Esophagus muscularis mucosa (tissue), 4 donors: ENCODE measurements around the gene COL16A1. TPM values are rescaled to one million over a fixed set of nuclear protein-coding genes. Genes with fewer than 3 reads are reported as not detected.

Experiments
- DNase-seq: peaks from one replicate; pipeline ENCODE4 v3.0.0-alpha.2; 2017; ENCODE audit errors: extremely low spot score
- H3K27ac ChIP-seq, 4 donors: fragments of 200-600 bp; sonication (generic); replicated peaks in 1 of 4; 1 replicate in 3 of 4; 2 replicates in 1 of 4; pipeline ENCODE4 v1.5.1; 2016 to 2019; ENCODE audit warnings: mild to moderate bottlenecking in 1 of 4
- H3K27me3 ChIP-seq, 4 donors: fragments of 200-600 bp; sonication (generic); one replicate each; pipeline versions ENCODE4 v1.5.1 to v1.6.0; 2016 to 2019
- H3K36me3 ChIP-seq, 4 donors: fragments of 200-600 bp; sonication (generic); one replicate each; pipeline ENCODE4 v1.5.1; 2016 to 2019
- H3K4me1 ChIP-seq, 4 donors: fragments of 200-600 bp; sonication (generic); one replicate each; pipeline ENCODE4 v1.5.1; 2016 to 2019
- H3K4me3 ChIP-seq, 4 donors: fragments of 200-600 bp; sonication (generic); 1 replicate in 2 of 4; 2 replicates in 2 of 4; pipeline ENCODE4 v1.5.1; 2016 to 2019; ENCODE audit warnings: mild to moderate bottlenecking in 4 of 4, moderate library complexity in 1 of 4
- H3K9me3 ChIP-seq, 4 donors: fragments of 200-600 bp; sonication (generic); 1 replicate in 3 of 4; 2 replicates in 1 of 4; pipeline ENCODE4 v1.5.1; 2016 to 2019
- EP300 ChIP-seq: sonication (generic); formaldehyde crosslinking; IDR thresholded peaks from one replicate; pipeline ENCODE4 v1.6.1; 2017; ENCODE audit warnings: antibody characterized with exemption
- POLR2A ChIP-seq: fragments of 450-650 bp; IDR thresholded peaks from one replicate; pipeline ENCODE4 v1.6.1; 2017; ENCODE audit warnings: antibody characterized with exemption, moderate library complexity, mild to moderate bottlenecking, low read depth
- POLR2AphosphoS5 ChIP-seq, 2 donors: sonication (generic); formaldehyde crosslinking; IDR thresholded peaks; one replicate each; pipeline ENCODE4 v1.6.1; 2017; ENCODE audit warnings: antibody characterized with exemption in 2 of 2
- WGBS: methylation state at CpG from one replicate; pipeline ENCODE4 v1.1.5; 2018; 5-methylcytosine and 5-hydroxymethylcytosine counted together
- intact Hi-C: fragments of 100-400 bp; cut with DNase I; formaldehyde crosslinking; loops from one replicate; pipeline ENCODE4 v1.15.1; 2023
- total RNA-seq, 4 donors: library from RNA; depleted of rRNA; stranded (reverse); fragments of >200 nt; gene quantifications; one replicate each; pipeline versions ENCODE4 v1.1.0 to v1.2.1, GENCODE V29; 2016
- TF ChIP-seq, protein P1 (sequence below), 3 experiments: fragments of 200-600 bp in 2 of 3; fragments of 450-650 bp in 1 of 3; sonication (generic) in 2 of 3; IDR thresholded peaks; one replicate each; pipeline ENCODE4 v1.5.1; 2017 to 2019; ENCODE audit warnings: antibody characterized with exemption in 3 of 3, mild to moderate bottlenecking in 2 of 3, moderate library complexity in 1 of 3

The COL16A1 gene
- total RNA-seq, 4 donors from 2014 or later: 35.1 to 62.7 (median 47.6) TPM

GRCh38 chr1:31651766-31652165, 52.1 kb downstream of the COL16A1 start:
- 69% methylated on average over 6 of the region's 6 CpGs for WGBS
- Histone ChIP-seq H3K27ac (peak overlapping the region in 1 of 4 donors; percentile 50), H3K36me3 (peaks cover 0 to 48% (median 18%) of the 10 kb centered on the region in 4 donors), H3K27me3 (no peaks in the 10 kb centered on the region), H3K9me3 (no peaks in the 10 kb centered on the region), H3K4me1 (peaks cover 14 to 25% (median 18%) of the 10 kb centered on the region in 4 donors), H3K4me3 (no peak overlapping the region)
- TF ChIP-seq, protein P1, sequence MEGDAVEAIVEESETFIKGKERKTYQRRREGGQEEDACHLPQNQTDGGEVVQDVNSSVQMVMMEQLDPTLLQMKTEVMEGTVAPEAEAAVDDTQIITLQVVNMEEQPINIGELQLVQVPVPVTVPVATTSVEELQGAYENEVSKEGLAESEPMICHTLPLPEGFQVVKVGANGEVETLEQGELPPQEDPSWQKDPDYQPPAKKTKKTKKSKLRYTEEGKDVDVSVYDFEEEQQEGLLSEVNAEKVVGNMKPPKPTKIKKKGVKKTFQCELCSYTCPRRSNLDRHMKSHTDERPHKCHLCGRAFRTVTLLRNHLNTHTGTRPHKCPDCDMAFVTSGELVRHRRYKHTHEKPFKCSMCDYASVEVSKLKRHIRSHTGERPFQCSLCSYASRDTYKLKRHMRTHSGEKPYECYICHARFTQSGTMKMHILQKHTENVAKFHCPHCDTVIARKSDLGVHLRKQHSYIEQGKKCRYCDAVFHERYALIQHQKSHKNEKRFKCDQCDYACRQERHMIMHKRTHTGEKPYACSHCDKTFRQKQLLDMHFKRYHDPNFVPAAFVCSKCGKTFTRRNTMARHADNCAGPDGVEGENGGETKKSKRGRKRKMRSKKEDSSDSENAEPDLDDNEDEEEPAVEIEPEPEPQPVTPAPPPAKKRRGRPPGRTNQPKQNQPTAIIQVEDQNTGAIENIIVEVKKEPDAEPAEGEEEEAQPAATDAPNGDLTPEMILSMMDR (IDR thresholded peaks at IDR 0.05): no peak
- TF ChIP-seq POLR2AphosphoS5 (IDR thresholded peaks at IDR 0.05): no peak
- no peak for TF ChIP-seq POLR2A
- no peak for TF ChIP-seq EP300
- no peak for DNase-seq
- intact Hi-C loops: no loop called here

GRCh38 chr1:31651089-31651420, 52.8 kb downstream of the COL16A1 start:
- intact Hi-C loops: no loop called here
- no peak for DNase-seq
- Histone ChIP-seq H3K9me3 (no peaks in the 10 kb centered on the region), H3K4me1 (peaks cover 15 to 25% (median 19%) of the 10 kb centered on the region in 4 donors), H3K36me3 (peaks cover 0 to 41% (median 16%) of the 10 kb centered on the region in 4 donors), H3K27me3 (no peaks in the 10 kb centered on the region), H3K27ac (peak overlapping the region in 1 of 4 donors; percentile 50), H3K4me3 (no peak overlapping the region)
- TF ChIP-seq EP300: no peak
- TF ChIP-seq, protein P1 (IDR thresholded peaks at IDR 0.05): no peak
- 22% methylated on average over 1 of the region's 1 CpG for WGBS

DNA sequence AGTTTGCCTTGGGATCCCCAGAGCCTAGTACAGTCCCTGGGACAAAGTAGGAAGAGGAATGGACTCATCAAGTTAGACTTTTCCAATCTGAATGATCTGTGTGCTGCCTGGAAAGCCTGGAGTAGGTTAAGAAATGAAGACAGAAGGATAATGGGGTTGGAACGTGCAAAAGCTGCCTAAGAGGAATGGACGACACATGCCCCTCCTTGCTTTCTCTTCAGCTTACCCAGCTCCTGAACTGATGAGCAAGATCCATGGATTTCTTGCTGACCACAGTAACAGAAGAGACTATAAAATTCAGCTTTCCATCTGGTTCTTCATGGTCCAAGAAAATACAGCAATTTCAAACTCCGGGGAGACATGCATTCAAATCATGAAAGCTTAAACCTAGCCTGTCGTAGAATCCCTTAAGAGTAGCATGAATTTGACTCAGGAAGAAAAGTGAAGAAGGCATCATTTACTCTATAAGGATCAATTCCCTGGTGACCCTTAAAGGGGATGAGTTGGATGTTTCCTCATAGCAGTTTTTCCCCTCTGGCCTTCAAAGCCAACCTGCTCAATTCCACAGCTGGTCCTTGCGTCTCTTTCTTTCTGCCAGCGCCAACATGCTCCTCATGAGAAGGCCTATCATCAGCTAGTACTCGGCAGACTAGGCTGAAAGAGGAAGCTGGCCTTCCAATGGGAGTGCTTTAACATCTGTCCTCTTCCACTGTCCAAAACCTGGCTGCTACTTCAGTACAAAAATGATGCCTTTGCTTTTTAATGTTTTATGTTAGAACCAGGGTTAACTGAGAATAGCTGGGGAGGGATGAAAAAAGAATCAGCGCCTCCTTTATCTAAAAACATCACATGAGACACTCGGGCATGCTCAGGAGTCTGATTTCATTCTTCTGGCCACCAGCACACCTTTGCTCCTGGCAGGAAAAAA, 53.4 kb downstream of the COL16A1 start:
- Histone ChIP-seq H3K4me3 (no peak overlapping the region), H3K9me3 (no peaks in the 10 kb centered on the region), H3K27me3 (no peaks in the 10 kb centered on the region), H3K36me3 (peaks cover 0 to 35% (median 13%) of the 10 kb centered on the region in 4 donors), H3K27ac (peak overlapping the region in 1 of 4 donors; percentile 50), H3K4me1 (peaks cover 20 to 31% (median 26%) of the 10 kb centered on the region in 4 donors)
- intact Hi-C loops: no loop called here
- 67% methylated on average over 9 of the region's 9 CpGs for WGBS
- no peak for TF ChIP-seq EP300
- TF ChIP-seq, protein P1 (IDR thresholded peaks at IDR 0.05): no peak
- TF ChIP-seq POLR2A: no peak
- no peak for DNase-seq

- Histone ChIP-seq H3K9me3 (no peaks in the 10 kb centered on the region), H3K27ac (peak overlapping the region in 2 of 4 donors; percentile 2 to 28), H3K36me3 (peaks cover 0 to 20% (median 7%) of the 10 kb centered on the region in 4 donors), H3K27me3 (no peaks in the 10 kb centered on the region), H3K4me3 (no peak overlapping the region), H3K4me1 (peaks cover 25 to 38% (median 31%) of the 10 kb centered on the region in 4 donors)
- no peak for DNase-seq
- intact Hi-C loops: no loop called here
- TF ChIP-seq EP300 (no peak), POLR2AphosphoS5 (IDR thresholded peaks at IDR 0.05) (peak in 1 of 2 donors; percentile 11)
- WGBS: 67% methylated on average over 9 of the region's 9 CpGs
Observed at GRCh38 chr1:31648641-31649357, 55.0 kb downstream of the COL16A1 start.

DNA sequence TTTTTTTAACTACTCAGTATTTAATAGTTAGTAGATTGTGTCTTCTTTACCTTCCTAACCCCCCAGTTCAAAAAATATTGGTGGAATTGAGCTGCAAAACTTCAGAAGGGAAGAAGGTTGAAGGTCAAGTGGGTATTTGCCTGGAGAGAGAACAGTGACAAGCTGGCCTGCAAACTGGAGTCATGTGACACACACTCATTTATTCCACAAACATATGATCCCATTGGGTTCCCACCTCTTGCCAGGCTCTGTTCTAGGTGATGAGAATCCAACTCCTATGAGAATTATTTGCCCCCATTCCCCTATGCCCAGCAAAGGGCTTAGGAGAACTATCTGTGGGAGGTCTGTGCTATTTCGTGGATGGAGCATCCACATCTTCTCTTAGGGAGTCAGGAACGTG, 55.6 kb downstream of the COL16A1 start:
- Histone ChIP-seq H3K9me3 (no peaks in the 10 kb centered on the region), H3K4me1 (peaks cover 31 to 44% (median 37%) of the 10 kb centered on the region in 4 donors), H3K4me3 (no peak overlapping the region), H3K27ac (peak overlapping the region in 2 of 4 donors; percentile 2 to 28), H3K36me3 (peaks cover 0 to 14% (median 4%) of the 10 kb centered on the region in 4 donors), H3K27me3 (no peaks in the 10 kb centered on the region)
- intact Hi-C loops: no loop called here
- no peak for DNase-seq
- 66% methylated on average over 2 of the region's 2 CpGs for WGBS
- TF ChIP-seq POLR2A: no peak
- no peak for TF ChIP-seq POLR2AphosphoS5 (IDR thresholded peaks at IDR 0.05)
- TF ChIP-seq EP300: no peak
- TF ChIP-seq, protein P1 (IDR thresholded peaks at IDR 0.05): no peak
